Measurements from ENCODE around the gene SETBP1. TPM values are rescaled to one million over a fixed set of nuclear protein-coding genes. Genes with fewer than 3 reads are reported as not detected.

SETBP1 gene
- total RNA-seq, 1 experiment from 2014 or later: 4.0 TPM

GRCh38 chr18:44987371-44987770 is 306.7 kb downstream of the SETBP1 start:
- Mint-ChIP-seq H3K36me3 (ENCODE audit: insufficient read depth, unreplicated experiment) (no peaks in the 10 kb centered on the region), H3K9me3 (ENCODE audit: unreplicated experiment) (no peaks in the 10 kb centered on the region), H3K4me3 (ENCODE audit: unreplicated experiment) (no peak overlapping the region), H3K27me3 (ENCODE audit: insufficient read depth, unreplicated experiment) (no peaks in the 10 kb centered on the region), H3K4me1 (ENCODE audit: low read depth, unreplicated experiment) (no peaks in the 10 kb centered on the region), H3K27ac (ENCODE audit: unreplicated experiment) (no peak overlapping the region)
- no TSS peak for BruUV-seq (replicated peaks)
- no peak for TF ChIP-seq CTCF (IDR thresholded peaks at IDR 0.05; ENCODE audit: insufficient read depth in 1 of 2, low read depth in 1 of 2, low read length in 1 of 2, severe bottlenecking in 1 of 2, unreplicated experiment in 1 of 2)
- POLR2A ChIA-PET: no interaction called here
- Histone ChIP-seq H3K27me3 (replicated peaks; ENCODE audit: control insufficient read depth, insufficient read depth, low read length) (no peaks in the 10 kb centered on the region), H3K36me3 (ENCODE audit: control insufficient read depth, insufficient read depth, low read length) (no peaks in the 10 kb centered on the region), H3K9me3 (no peaks in the 10 kb centered on the region), H3K4me3 (ENCODE audit: low read depth, low read length) (no peak overlapping the region), H3K4me1 (no peaks in the 10 kb centered on the region)
- CTCF ChIA-PET: no interaction called here
- intact Hi-C loops (cut with micrococcal nuclease; ENCODE audit: unreplicated experiment): no loop called here
- no peak for DNase-seq

- no TSS peak for BruUV-seq (replicated peaks)
- no peak for TF ChIP-seq CTCF (IDR thresholded peaks at IDR 0.05; ENCODE audit: insufficient read depth in 1 of 2, low read depth in 1 of 2, low read length in 1 of 2, severe bottlenecking in 1 of 2, unreplicated experiment in 1 of 2)
- Histone ChIP-seq H3K4me1 (no peaks in the 10 kb centered on the region), H3K4me3 (ENCODE audit: low read depth, low read length) (no peak overlapping the region), H3K9me3 (no peaks in the 10 kb centered on the region), H3K36me3 (ENCODE audit: control insufficient read depth, insufficient read depth, low read length) (no peaks in the 10 kb centered on the region), H3K27me3 (replicated peaks; ENCODE audit: control insufficient read depth, insufficient read depth, low read length) (no peaks in the 10 kb centered on the region)
- intact Hi-C loops (cut with micrococcal nuclease; ENCODE audit: unreplicated experiment): no loop called here
- Mint-ChIP-seq H3K27me3 (ENCODE audit: insufficient read depth, unreplicated experiment) (no peaks in the 10 kb centered on the region), H3K27ac (ENCODE audit: unreplicated experiment) (no peak overlapping the region), H3K36me3 (ENCODE audit: insufficient read depth, unreplicated experiment) (no peaks in the 10 kb centered on the region), H3K4me3 (ENCODE audit: unreplicated experiment) (no peak overlapping the region), H3K9me3 (ENCODE audit: unreplicated experiment) (no peaks in the 10 kb centered on the region), H3K4me1 (ENCODE audit: low read depth, unreplicated experiment) (no peaks in the 10 kb centered on the region)
- ChIA-PET POLR2A (no interaction called here), CTCF (no interaction called here)
- DNase-seq: no peak
Measured at GRCh38 chr18:44988821-44989587, 308.3 kb downstream of the SETBP1 start.

DNA sequence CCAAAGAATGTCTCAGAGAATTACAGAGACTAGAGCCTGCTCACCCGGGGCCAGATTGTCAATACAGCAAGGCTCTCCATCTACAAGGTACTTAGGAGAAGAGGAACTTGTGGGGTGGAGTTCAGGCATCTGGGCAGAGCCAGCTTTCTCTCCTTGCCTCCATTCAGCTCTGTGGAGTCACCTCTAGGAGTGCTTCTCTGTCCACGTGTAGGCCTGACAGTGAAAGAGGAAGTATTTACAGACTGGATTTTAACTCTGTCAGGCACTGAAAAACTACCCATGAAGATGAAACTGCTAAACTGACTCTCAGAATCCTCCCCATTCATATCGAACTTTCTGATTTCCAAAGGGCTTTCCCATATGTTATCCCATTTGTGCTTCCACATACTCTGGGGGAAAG is 315.6 kb downstream of the SETBP1 start:
- no peak for DNase-seq
- POLR2A ChIA-PET: no interaction called here
- CTCF ChIA-PET: no interaction called here
- BruUV-seq (replicated peaks): no TSS peak
- TF ChIP-seq CTCF (IDR thresholded peaks at IDR 0.05; ENCODE audit: insufficient read depth in 1 of 2, low read depth in 1 of 2, low read length in 1 of 2, severe bottlenecking in 1 of 2, unreplicated experiment in 1 of 2): no peak
- no peak overlapping the region for H3K4me3 ChIP-seq (ENCODE audit: low read depth, low read length)
- no peaks in the 10 kb centered on the region for H3K4me1 ChIP-seq
- no peaks in the 10 kb centered on the region for H3K9me3 ChIP-seq
- H3K4me1 Mint-ChIP-seq (ENCODE audit: low read depth, unreplicated experiment): no peaks in the 10 kb centered on the region
- no peaks in the 10 kb centered on the region for H3K36me3 ChIP-seq (ENCODE audit: control insufficient read depth, insufficient read depth, low read length)
- intact Hi-C loops (cut with micrococcal nuclease; ENCODE audit: unreplicated experiment): no loop called here
- no peaks in the 10 kb centered on the region for H3K27me3 Mint-ChIP-seq (ENCODE audit: insufficient read depth, unreplicated experiment)
- no peak overlapping the region for H3K4me3 Mint-ChIP-seq (ENCODE audit: unreplicated experiment)
- H3K9me3 Mint-ChIP-seq (ENCODE audit: unreplicated experiment): no peaks in the 10 kb centered on the region
- H3K27ac Mint-ChIP-seq (ENCODE audit: unreplicated experiment): no peak overlapping the region
- no peaks in the 10 kb centered on the region for H3K36me3 Mint-ChIP-seq (ENCODE audit: insufficient read depth, unreplicated experiment)
- H3K27me3 ChIP-seq (replicated peaks; ENCODE audit: control insufficient read depth, insufficient read depth, low read length): no peaks in the 10 kb centered on the region
